Measurements from ENCODE around the gene KLHL35. TPM values are rescaled to one million over a fixed set of nuclear protein-coding genes. Genes with fewer than 3 reads are reported as not detected.

The KLHL35 gene
- total RNA-seq (1.3 and 1.8 TPM in 2 replicates), polyA plus RNA-seq (0.42 and 0.66 TPM in 2 replicates), polyA minus RNA-seq (ENCODE audit: low replicate concordance) (0.20 and 2.1 TPM in 2 replicates)
- polyA plus RNA-seq (2012), result 1.0 and 1.5 TPM in 2 replicates

GRCh38 chr11:75432911-75433321 is at the start of gene KLHL35:
Gene KLHL35, minus strand, starts transcription at chr11:75433203. Its CDS starts 2,574 bp downstream, at chr11:75430629.
- Histone ChIP-seq H3K27me3 (ENCODE audit: control insufficient read depth, insufficient read depth, low read length) (peaks cover 34% of the 10 kb centered on the region), H3K79me2 (ENCODE audit: control insufficient read depth, insufficient read depth, low read length) (no peaks in the 10 kb centered on the region), H3K36me3 (ENCODE audit: control insufficient read depth, insufficient read depth, low read length) (no peaks in the 10 kb centered on the region), H3K27ac (ENCODE audit: insufficient read depth, low read length) (no peak within 1 kb of the TSS), H3K4me3 (replicated peaks in 1 of 4; ENCODE audit: control extremely low read depth in 1 of 4, insufficient read depth in 1 of 4, low read depth in 3 of 4, low read length in 4 of 4) (no peak within 1 kb of the TSS), H2AFZ (ENCODE audit: low read length) (no peak within 1 kb of the TSS), H4K20me1 (ENCODE audit: control insufficient read depth, extremely low read depth, insufficient read depth, low read length) (no peaks in the 10 kb centered on the region), H3K9ac (ENCODE audit: insufficient read depth, low read length) (no peak within 1 kb of the TSS), H3K9me3 (ENCODE audit: control insufficient read depth, insufficient read depth, low read depth, low read length) (no peaks in the 10 kb centered on the region), H3K4me2 (ENCODE audit: extremely low read depth, insufficient read depth, low read length) (no peak within 1 kb of the TSS), H3K4me1 (ENCODE audit: control insufficient read depth, extremely low read depth, insufficient read depth, low read length) (no peaks in the 10 kb centered on the region)
- no peak for DNase-seq (ENCODE audit: low read depth in 2 of 2)
- TF ChIP-seq EZH2 (IDR thresholded peaks at IDR 0.05; ENCODE audit: low read length, missing control alignments), result peak; percentile 52
- no peak for TF ChIP-seq CTCF (conservative IDR thresholded peaks at IDR 0.05 in 1 of 2, IDR thresholded peaks at IDR 0.05 in 1 of 2; ENCODE audit: low read depth in 1 of 2, low read length in 2 of 2)

GRCh38 chr11:75481922-75482606 is 49.1 kb upstream of the KLHL35 start:
- no peaks in the 10 kb centered on the region for H3K9me3 ChIP-seq (ENCODE audit: control insufficient read depth, insufficient read depth, low read depth, low read length)
- DNase-seq (ENCODE audit: low read depth in 2 of 2), result no peak

More at GRCh38 chr11:75481922-75482606, 49.1 kb upstream of the KLHL35 start:
- Histone ChIP-seq H3K4me2 (ENCODE audit: extremely low read depth, insufficient read depth, low read length) (no peak overlapping the region), H3K27me3 (ENCODE audit: control insufficient read depth, insufficient read depth, low read length) (peaks cover 2% of the 10 kb centered on the region), H3K4me1 (ENCODE audit: control insufficient read depth, extremely low read depth, insufficient read depth, low read length) (no peaks in the 10 kb centered on the region), H3K9ac (ENCODE audit: insufficient read depth, low read length) (no peak overlapping the region), H2AFZ (ENCODE audit: low read length) (no peak overlapping the region), H4K20me1 (ENCODE audit: control insufficient read depth, extremely low read depth, insufficient read depth, low read length) (no peaks in the 10 kb centered on the region), H3K79me2 (ENCODE audit: control insufficient read depth, insufficient read depth, low read length) (no peaks in the 10 kb centered on the region), H3K4me3 (replicated peaks in 1 of 4; ENCODE audit: control extremely low read depth in 1 of 4, insufficient read depth in 1 of 4, low read depth in 3 of 4, low read length in 4 of 4) (no peak overlapping the region), H3K36me3 (ENCODE audit: control insufficient read depth, insufficient read depth, low read length) (no peaks in the 10 kb centered on the region), H3K27ac (ENCODE audit: insufficient read depth, low read length) (no peak overlapping the region)
- TF ChIP-seq EZH2 (IDR thresholded peaks at IDR 0.05; ENCODE audit: low read length, missing control alignments), result no peak
- no peak for TF ChIP-seq CTCF (conservative IDR thresholded peaks at IDR 0.05 in 1 of 2, IDR thresholded peaks at IDR 0.05 in 1 of 2; ENCODE audit: low read depth in 1 of 2, low read length in 2 of 2)
